Fibroblast of upper back skin (primary cell): ENCODE results near the gene P2RX6.
A peak's percentile ranks its signal among the peaks of the same experiment; 100 is the strongest.

Source experiments
- DNase-seq: peaks from one replicate; pipeline ENCODE4 v3.0.0-alpha.2; 2013

The P2RX6 gene

DNA sequence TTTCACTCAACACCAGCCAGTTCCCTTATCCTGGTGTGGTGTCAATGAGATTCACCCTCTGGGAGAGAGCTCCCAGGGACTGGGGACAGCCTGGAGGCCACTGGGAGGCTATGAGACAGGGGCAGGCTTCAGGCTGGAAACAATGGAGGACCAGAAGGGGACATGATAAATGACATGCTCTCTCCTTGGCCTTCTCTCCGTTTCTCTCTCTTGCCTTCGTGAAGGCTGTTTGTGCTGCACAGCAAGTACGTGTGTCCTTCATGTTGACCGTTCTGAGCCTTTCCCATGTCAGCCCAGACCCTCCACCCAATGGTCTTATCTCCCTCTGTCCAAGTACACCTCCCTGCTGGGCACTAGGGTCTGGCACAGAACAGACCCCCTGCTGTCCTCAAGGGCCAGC, 34.4 kb upstream of the P2RX6 start:
- no peak for DNase-seq

GRCh38 chr22:20980938-20981722, 33.8 kb upstream of the P2RX6 start:
- DNase-seq, result no peak

- DNase-seq, result peak; percentile 72
Measured at GRCh38 chr22:20981787-20982562, 33.0 kb upstream of the P2RX6 start, which contains the start of gene LZTR1. TSS of gene LZTR1 (plus strand) at chr22:20982297. CDS start at chr22:20982372, 75 bp downstream.

- no peak for DNase-seq
Measured at GRCh38 chr22:20982563-20982882, 32.4 kb upstream of the P2RX6 start.

GRCh38 chr22:20983081-20983771, 31.7 kb upstream of the P2RX6 start:
- DNase-seq, result no peak

DNA sequence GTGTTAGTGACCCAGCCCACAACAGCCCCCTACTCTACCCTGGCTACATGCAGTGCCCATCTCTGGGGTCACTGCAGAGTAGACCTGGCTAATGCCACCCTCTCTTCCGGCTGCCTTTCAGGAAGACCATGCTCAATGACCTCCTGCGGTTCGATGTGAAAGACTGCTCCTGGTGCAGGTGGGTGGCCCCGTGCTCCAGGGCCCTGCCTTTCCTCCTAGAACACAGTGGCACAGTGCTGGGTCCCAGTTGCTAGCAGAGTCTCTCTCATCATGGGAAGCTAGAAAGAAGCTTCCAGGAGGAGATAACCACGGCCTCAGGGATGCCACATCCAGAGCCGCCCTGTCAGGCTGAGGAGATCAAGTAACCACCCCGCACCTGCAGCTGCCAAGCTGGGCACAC, 29.2 kb upstream of the P2RX6 start:
- DNase-seq, result no peak

- DNase-seq, result no peak
Measured at GRCh38 chr22:20986365-20986764, 28.6 kb upstream of the P2RX6 start.

GRCh38 chr22:20987375-20987774, 27.6 kb upstream of the P2RX6 start:
- DNase-seq, result no peak

DNA sequence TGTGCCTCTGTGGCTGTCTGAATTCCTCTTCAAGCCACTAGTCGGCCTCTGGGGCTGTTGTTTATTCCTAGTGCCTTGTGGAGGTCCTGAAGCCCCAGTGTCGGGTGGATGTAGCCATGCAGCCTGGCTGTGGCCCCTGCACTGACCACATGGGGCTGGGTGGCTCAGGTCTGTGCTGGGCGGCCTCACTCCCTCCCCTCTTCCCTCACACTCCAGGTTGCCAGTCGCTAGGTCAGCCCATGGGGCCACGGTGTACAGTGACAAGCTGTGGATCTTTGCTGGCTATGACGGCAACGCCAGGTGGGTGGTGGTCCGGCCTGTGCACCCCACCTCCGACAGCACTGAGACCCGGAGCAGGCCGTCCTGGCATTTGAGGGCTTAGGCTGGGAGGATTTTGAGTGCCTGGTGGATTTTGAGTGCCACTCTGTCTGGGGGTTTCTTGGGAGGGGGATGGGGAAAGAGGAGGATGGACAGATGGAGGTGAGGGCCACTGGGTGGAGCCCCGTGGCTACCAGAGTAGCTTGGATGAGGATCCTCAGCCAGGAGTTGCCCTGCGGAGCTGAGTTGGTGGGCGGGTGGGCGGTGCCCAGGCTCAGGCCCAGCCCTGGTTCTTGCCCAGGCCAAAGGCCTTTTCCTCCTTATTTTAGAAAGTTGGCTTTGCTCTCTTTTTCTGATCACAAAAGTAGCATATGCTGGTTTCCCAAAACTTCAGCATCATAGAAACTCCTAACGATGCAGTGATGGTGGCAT, 26.2 kb upstream of the P2RX6 start:
- DNase-seq, result no peak

DNA sequence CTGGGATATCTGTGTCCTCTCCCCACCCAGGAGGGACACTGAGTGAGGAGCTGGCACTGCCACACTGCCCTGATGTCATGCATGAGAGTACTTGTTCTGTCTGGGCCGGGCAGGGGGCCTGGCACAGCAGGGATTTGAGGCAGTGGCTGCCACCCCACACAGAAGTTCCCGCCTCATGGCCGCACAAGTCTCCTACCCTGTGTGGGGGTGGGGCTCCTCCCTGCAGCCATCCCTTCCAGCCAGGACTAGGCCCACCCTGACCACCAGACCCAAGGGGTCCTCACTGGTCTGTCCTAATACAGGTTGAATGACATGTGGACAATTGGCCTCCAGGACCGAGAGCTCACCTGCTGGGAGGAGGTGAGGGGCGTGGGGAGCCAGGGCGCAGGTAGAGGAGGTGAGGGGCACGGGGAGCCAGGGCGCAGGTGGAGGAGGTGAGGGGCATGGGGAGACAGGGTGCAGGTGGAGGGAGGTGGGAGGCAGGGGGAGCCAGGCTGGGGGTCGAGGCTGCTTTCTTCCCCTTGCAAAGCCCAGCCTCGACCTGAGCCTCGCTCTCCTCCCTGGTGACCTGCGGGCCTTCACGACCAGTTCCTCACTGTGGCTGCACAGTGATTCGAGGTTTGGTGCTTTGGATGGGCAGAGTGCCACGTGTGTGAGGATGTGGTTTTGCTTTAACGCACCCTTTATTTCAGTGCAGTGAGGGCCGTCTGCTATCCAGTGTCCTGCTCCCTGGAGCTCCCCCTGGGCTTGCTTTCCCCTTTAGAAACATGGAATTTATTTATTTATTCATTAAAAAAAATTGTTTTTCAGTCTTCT, 25.4 kb upstream of the P2RX6 start:
- DNase-seq, result peak; percentile 38

GRCh38 chr22:20990184-20991180, 24.5 kb upstream of the P2RX6 start:
- no peak for DNase-seq

DNA sequence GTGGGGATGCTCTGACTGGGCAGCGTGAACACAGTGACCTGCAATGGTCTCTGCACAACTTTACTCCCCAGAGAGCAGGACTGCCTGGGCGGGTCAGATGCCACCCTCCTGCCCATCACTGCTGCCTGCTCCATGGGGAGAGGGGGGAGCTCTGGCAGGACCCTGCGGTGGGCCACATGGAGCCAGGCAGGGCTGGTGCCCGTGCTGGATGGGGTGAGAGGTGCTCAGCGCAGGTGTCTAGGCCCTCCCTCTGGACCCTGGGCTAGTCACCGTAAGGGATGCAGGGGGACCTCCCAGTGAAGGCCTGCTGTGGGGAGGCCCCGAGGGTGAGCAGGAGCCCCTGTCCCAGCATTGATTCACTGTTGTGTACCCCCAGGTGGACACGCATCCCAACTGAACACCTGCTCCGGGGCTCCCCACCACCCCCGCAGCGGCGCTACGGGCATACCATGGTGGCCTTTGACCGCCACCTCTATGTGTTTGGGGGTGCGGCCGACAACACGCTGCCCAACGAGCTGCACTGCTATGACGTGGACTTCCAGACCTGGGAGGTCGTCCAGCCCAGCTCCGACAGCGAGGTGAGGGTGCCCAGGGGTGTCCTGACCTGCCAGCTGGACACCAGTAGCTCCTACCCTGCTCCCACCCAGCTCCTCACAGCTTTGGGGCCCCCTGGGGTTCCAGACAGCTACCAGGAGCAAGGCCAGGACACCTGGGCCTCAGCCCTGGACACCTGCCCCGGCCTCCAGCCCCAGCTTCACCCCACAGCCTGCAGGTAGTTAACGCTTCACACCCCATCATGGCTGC, 23.5 kb upstream of the P2RX6 start:
- no peak for DNase-seq

DNA sequence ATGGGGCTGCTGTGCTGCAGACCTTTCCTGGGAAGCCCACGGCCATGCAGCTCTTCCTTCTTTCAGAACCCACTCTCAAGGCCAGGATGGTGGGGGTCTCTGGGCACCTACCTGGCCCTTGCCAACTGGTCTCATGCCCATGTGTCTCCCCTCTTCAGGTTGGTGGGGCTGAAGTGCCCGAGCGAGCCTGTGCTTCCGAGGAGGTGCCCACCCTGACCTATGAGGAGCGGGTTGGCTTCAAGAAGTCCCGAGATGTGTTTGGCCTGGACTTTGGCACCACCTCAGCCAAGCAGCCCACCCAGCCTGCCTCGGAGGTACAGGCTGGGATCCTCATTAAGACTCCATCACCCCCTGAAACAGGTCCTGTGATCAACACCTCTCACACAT, 22.9 kb upstream of the P2RX6 start:
- DNase-seq, result no peak

DNA sequence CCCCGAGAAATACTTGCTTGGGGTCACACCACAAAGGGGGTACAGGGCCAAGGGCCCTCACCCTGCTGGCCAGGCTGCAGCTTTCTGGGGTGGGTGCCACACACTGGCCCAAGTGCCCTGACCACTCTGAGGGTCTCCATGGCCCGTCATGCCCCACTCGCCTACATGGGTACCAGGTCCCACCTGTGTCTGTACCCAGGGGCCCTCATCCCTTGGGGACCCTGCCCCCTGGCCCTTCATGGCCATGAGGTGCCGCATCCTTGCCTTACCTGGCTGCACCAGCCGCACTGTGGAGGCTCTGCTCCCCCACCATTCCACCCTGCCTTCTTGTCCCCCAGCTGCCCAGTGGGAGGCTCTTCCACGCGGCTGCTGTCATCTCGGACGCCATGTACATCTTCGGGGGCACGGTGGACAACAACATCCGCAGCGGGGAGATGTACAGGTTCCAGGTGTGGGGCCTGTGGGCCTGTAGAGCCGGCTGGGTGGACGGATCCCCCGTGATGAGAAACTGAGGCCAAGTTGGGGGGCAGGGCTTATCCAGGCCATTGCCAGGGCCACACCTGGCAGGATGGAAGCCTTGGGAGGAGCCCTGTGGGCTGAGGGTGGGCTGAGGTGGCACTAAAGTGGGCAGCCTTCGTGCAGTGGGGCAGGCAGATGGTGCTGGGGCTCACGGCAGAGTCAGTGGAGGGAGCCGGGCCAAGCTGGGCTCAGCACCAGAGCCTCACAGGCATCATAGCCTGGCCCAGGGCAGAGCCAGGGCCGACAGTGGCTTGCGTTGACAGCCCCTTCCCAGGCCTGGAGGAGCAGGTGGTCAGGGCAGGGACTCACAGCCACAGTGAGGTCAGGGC, 22.3 kb upstream of the P2RX6 start:
- no peak for DNase-seq

GRCh38 chr22:20993304-20994127, 21.4 kb upstream of the P2RX6 start:
- DNase-seq, result no peak

DNA sequence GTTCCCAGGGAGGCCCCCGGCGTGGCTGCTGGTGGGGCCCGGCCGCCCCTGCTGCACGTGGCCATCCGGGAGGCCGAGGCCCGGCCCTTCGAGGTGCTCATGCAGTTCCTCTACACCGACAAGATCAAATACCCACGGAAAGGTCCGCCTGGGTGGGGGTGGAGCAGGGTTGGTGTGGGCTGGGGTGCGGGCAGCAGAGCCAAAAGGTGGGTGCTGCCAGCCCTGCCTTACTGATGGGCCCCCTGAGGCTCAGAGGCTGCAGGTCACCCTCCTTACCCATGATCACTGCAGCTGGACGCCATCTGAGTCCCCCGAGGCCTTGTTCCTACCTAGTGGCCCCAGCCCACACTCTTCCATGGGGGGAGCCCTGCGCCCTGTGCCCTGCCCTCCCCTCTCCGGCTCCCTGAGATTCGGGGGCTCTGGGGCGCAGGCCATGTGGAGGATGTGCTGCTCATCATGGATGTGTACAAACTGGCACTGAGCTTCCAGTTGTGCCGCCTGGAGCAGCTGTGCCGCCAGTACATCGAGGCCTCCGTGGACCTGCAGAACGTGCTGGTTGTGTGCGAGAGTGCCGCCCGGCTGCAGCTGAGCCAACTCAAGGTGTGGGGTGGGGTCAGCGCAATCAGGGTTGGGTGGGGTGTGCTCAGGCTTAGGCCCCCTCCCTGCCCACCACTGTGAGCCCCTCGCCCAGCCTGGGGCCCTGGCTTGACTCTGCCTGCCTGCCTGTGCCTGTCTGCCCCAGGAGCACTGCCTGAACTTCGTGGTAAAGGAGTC, 20.6 kb upstream of the P2RX6 start:
- no peak for DNase-seq

DNA sequence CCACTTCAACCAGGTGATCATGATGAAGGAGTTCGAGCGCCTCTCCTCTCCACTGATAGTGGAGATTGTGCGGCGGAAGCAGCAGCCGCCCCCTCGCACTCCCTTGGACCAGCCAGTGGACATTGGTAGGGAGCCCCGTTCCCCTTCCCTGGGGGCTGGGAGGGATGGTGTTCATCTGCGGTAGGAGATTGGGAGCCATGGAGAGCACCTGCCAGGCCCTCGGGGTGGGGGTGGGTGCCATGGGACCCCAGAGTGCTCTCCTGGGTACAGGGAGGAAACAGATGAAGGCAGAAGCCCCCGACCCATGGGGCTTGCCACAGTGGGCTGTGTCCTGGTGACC, 20.1 kb upstream of the P2RX6 start:
- DNase-seq, result no peak
